Tibial nerve (tissue), 4 donors: Measurements from ENCODE around the gene ZNF423. TPM values are rescaled to one million over a fixed set of nuclear protein-coding genes. Genes with fewer than 3 reads are reported as not detected.
A peak's percentile ranks its signal among the peaks of the same experiment; 100 is the strongest.

Experiments
- DNase-seq, 2 donors: peaks; one replicate each; pipeline ENCODE4 v3.0.0-alpha.2; 2019; ENCODE audit warnings: low spot score in 2 of 2
- H3K27ac ChIP-seq, 4 donors: fragments of 200-600 bp; sonication (generic) in 3 of 4; one replicate each; pipeline ENCODE4 v1.5.1; 2017 to 2019; ENCODE audit warnings: mild to moderate bottlenecking in 1 of 4
- H3K27me3 ChIP-seq, 2 donors: fragments of 200-600 bp; sonication (generic) in 1 of 2; one replicate each; pipeline versions ENCODE4 v1.5.1 to v1.6.0; 2017 to 2019
- H3K36me3 ChIP-seq, 3 donors: fragments of 200-600 bp; sonication (generic); one replicate each; pipeline ENCODE4 v1.5.1; 2018 to 2019
- H3K4me1 ChIP-seq, 4 donors: fragments of 200-600 bp; sonication (generic) in 3 of 4; one replicate each; pipeline ENCODE4 v1.5.1; 2017 to 2019
- H3K4me3 ChIP-seq, 4 donors: fragments of 200-600 bp; sonication (generic) in 3 of 4; one replicate each; pipeline ENCODE4 v1.5.1; 2017 to 2019; ENCODE audit warnings: mild to moderate bottlenecking in 1 of 4, moderate library complexity in 1 of 4
- H3K9me3 ChIP-seq, 4 donors: fragments of 200-600 bp; sonication (generic) in 3 of 4; one replicate each; pipeline ENCODE4 v1.5.1; 2017 to 2019
- EP300 ChIP-seq, 2 donors: sonication (generic); formaldehyde crosslinking; IDR thresholded peaks; one replicate each; pipeline ENCODE4 v1.6.1; 2017; ENCODE audit warnings: antibody characterized with exemption in 2 of 2, mild to moderate bottlenecking in 1 of 2
- POLR2A ChIP-seq, 2 donors: fragments of 450-650 bp; IDR thresholded peaks; one replicate each; pipeline ENCODE4 v1.6.1; 2017; ENCODE audit warnings: antibody characterized with exemption in 2 of 2, mild to moderate bottlenecking in 2 of 2, moderate library complexity in 2 of 2
- WGBS, 2 donors: methylation state at CpG; one replicate each; pipeline ENCODE4 v1.1.5; 2018; 5-methylcytosine and 5-hydroxymethylcytosine counted together
- total RNA-seq, 4 donors: library from RNA; depleted of rRNA; stranded (reverse); fragments of >200 nt; gene quantifications; one replicate each; pipeline ENCODE4 v1.1.0, GENCODE V29; 2016
- TF ChIP-seq, protein P1 (sequence below), 5 experiments: fragments of 200-600 bp in 3 of 5; fragments of 450-650 bp in 2 of 5; sonication (generic) in 3 of 5; IDR thresholded peaks; one replicate each; pipeline ENCODE4 v1.5.1; 2016 to 2019; ENCODE audit warnings: antibody characterized with exemption in 5 of 5, mild to moderate bottlenecking in 3 of 5, moderate library complexity in 2 of 5

ZNF423 gene
- total RNA-seq, 4 donors from 2014 or later: 15.9 to 20.5 (median 18.5) TPM

DNA sequence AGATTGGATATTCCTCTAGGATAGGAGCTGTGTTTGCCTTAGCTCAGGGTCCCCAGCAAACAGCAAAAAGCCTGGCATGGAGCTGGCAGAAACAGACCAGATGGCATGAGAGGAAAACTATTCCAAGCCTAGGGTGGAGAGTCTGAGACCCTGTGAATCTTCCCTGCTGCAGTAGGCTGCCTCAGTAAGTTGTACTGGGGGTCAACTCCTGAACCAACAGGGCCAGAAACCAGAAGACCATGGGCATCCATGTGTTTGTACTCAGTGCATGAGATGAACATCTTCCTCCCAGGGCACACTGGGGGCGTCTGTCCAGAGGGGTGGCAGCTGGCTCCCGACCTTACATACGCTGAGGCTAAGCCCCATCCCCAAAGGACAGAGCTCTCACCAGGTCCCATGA lies 267.9 kb downstream of the ZNF423 start:
- no peak for DNase-seq
- WGBS, 2 donors: 82 to 93% methylated on average over 2 to 3 of the region's 3 CpGs

DNA sequence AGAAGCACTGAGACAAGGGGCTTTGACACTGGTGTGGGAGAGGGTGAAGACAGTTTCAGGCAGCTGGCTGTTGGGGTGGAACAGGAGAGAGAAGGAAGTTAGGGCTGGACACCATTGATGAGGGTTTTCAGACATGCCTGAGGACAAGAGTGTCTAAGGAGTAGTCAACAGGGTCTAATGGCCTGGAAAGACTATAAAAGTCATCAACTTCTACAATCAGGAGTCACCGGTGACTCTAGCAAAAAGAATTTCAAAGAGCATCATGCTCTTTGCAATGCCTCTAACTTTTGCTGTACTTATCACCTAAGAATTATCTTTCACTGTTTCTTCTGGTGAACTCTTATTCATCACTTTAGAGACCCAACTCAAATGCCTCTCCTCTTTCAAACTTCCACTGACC lies 268.4 kb downstream of the ZNF423 start:
- 91 to 92% methylated on average over 1 of the region's 1 CpG for WGBS, 2 donors
- no peaks in the 10 kb centered on the region for H3K27me3 ChIP-seq
- no peaks in the 10 kb centered on the region for H3K9me3 ChIP-seq
- no peaks in the 10 kb centered on the region for H3K4me1 ChIP-seq
- no peak overlapping the region for H3K4me3 ChIP-seq
- no peaks in the 10 kb centered on the region for H3K36me3 ChIP-seq
- H3K27ac ChIP-seq: no peak overlapping the region
- TF ChIP-seq, protein P1, sequence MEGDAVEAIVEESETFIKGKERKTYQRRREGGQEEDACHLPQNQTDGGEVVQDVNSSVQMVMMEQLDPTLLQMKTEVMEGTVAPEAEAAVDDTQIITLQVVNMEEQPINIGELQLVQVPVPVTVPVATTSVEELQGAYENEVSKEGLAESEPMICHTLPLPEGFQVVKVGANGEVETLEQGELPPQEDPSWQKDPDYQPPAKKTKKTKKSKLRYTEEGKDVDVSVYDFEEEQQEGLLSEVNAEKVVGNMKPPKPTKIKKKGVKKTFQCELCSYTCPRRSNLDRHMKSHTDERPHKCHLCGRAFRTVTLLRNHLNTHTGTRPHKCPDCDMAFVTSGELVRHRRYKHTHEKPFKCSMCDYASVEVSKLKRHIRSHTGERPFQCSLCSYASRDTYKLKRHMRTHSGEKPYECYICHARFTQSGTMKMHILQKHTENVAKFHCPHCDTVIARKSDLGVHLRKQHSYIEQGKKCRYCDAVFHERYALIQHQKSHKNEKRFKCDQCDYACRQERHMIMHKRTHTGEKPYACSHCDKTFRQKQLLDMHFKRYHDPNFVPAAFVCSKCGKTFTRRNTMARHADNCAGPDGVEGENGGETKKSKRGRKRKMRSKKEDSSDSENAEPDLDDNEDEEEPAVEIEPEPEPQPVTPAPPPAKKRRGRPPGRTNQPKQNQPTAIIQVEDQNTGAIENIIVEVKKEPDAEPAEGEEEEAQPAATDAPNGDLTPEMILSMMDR (IDR thresholded peaks at IDR 0.05): no peak
- TF ChIP-seq EP300 (IDR thresholded peaks at IDR 0.05): no peak
- TF ChIP-seq POLR2A (IDR thresholded peaks at IDR 0.05): no peak
- DNase-seq: no peak

More for the DNA sequence above, 267.9 kb downstream of the ZNF423 start:
- Histone ChIP-seq H3K27me3 (no peaks in the 10 kb centered on the region), H3K9me3 (no peaks in the 10 kb centered on the region), H3K4me3 (no peak overlapping the region), H3K36me3 (no peaks in the 10 kb centered on the region), H3K27ac (no peak overlapping the region), H3K4me1 (no peaks in the 10 kb centered on the region)
- TF ChIP-seq, protein P1 (IDR thresholded peaks at IDR 0.05): no peak
- TF ChIP-seq EP300 (IDR thresholded peaks at IDR 0.05) (no peak), POLR2A (IDR thresholded peaks at IDR 0.05) (no peak)

DNA sequence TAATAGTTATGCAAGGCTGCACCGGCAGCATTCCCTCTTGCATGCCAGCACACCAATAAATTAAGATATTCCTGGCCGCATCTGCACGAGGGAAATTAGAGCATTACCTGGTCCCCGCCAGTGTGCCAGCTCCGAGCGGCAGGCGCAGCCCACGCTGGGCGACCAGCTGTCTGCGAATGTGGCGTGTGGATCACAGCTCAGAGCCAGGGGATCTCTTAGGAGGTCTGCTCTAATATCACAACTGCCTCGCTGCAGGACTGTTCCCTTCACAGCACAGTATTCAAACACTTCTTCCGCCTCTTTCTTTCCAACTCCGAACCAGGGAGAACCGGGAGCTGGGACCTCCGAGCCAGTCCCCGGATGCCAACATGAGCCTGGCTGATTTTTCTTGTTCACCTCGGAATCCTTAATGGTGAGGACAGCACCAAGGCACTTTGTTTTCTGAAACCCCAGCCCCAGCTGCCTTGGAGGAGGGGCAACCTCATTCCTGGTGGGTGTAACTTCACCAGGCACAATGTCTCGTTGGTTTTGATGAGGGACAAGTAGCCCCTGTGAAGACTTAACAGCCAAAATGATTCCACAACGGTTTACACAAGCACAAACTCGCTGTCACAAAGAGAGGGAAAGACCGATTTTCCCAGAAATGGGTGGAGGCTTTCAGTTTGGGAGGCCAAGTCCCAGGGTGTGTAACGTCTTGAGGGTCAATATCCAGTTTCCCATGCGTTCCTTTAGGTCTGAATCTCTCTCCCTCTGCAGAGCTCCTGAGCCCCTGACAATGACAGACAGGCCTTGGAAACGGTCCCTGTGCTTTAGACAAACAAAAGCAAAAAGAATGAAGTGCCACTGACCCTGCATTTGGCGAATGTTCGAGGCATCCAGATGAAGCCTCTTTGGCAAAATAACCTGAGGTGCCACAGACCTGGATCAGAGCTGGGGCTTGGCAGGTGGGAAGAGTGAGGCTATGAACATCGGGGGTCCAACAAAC lies 269.2 kb downstream of the ZNF423 start:
- no peaks in the 10 kb centered on the region for H3K27me3 ChIP-seq
- H3K9me3 ChIP-seq: no peaks in the 10 kb centered on the region
- H3K27ac ChIP-seq: no peak overlapping the region
- peak in 1 of 2 donors; percentile 7 for DNase-seq
- no peaks in the 10 kb centered on the region for H3K36me3 ChIP-seq
- 81 to 85% methylated on average over 28 of the region's 28 CpGs for WGBS, 2 donors
- TF ChIP-seq EP300 (IDR thresholded peaks at IDR 0.05) (no peak), POLR2A (IDR thresholded peaks at IDR 0.05) (no peak)
- TF ChIP-seq, protein P1 (IDR thresholded peaks at IDR 0.05): no peak
- H3K4me3 ChIP-seq: no peak overlapping the region
- peaks cover 0 to 5% (median 0%) of the 10 kb centered on the region in 4 donors for H3K4me1 ChIP-seq

GRCh38 chr16:49585143-49585832 lies 270.6 kb downstream of the ZNF423 start:
- Histone ChIP-seq H3K4me3 (no peak overlapping the region), H3K36me3 (no peaks in the 10 kb centered on the region), H3K27ac (no peak overlapping the region), H3K27me3 (no peaks in the 10 kb centered on the region), H3K9me3 (no peaks in the 10 kb centered on the region), H3K4me1 (peaks cover 0 to 16% (median 6%) of the 10 kb centered on the region in 4 donors)
- WGBS, 2 donors: 72 to 81% methylated on average over 11 of the region's 11 CpGs
- TF ChIP-seq, protein P1 (IDR thresholded peaks at IDR 0.05): no peak
- TF ChIP-seq EP300 (IDR thresholded peaks at IDR 0.05) (no peak), POLR2A (IDR thresholded peaks at IDR 0.05) (no peak)
- DNase-seq: no peak

DNA sequence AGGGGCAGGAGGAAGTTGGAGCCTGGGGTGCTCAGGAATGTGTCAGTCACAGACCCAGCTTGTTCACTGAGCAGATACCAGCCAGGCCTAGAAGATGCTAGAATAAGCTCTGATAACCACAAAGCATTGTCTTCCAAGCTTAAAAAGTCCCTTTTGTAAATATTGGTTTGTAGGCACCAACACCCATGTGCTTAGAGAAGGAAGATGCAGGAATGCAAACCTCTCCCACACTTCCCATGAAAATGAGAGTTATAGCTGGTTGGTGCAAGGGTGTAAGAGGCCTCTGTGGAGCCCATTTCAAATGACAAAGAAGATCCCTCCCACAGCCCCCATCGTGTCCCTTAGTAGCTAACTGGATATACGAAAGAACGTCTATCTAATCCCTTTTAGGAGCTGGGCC lies 272.0 kb downstream of the ZNF423 start:
- Histone ChIP-seq H3K27ac (no peak overlapping the region), H3K9me3 (no peaks in the 10 kb centered on the region), H3K4me1 (peaks cover 0 to 30% (median 7%) of the 10 kb centered on the region in 4 donors), H3K27me3 (no peaks in the 10 kb centered on the region), H3K4me3 (no peak overlapping the region), H3K36me3 (no peaks in the 10 kb centered on the region)
- no peak for TF ChIP-seq EP300 (IDR thresholded peaks at IDR 0.05)
- TF ChIP-seq, protein P1 (IDR thresholded peaks at IDR 0.05): no peak
- no peak for DNase-seq
- 68 to 84% methylated on average over 3 of the region's 3 CpGs for WGBS, 2 donors
